GM12878 (cell line): ENCODE measurements around the gene NOP14. TPM values are rescaled to one million over a fixed set of nuclear protein-coding genes. Genes with fewer than 3 reads are reported as not detected.

ENCODE experiments used
- BACH1 ChIP-seq: fragments of 450-650 bp; IDR thresholded peaks from 2 replicates; pipeline ENCODE4 v1.6.1; 2017; ENCODE audit warnings: mild to moderate bottlenecking, borderline replicate concordance
- STAT3 ChIP-seq: IDR thresholded peaks from 2 replicates; pipeline ENCODE4 v1.6.1; 2011; ENCODE audit warnings: low read depth, low read length, improper control_type of control experiment
- ZSCAN29 ChIP-seq: fragments of 450-650 bp; IDR thresholded peaks from 2 replicates; pipeline ENCODE4 v1.6.1; 2017; ENCODE audit warnings: mild to moderate bottlenecking, moderate library complexity
- polyA plus RNA-seq, 11 experiments: library from polyadenylated mRNA; depleted of rRNA in 4 of 11; unstranded in 6 of 11; stranded (reverse) in 5 of 11; fragments of >200 nt; fragmentation: Nextera tagmentation in 4 of 11; fragmentation: Illumina TruSeq in 1 of 11; extraction: Ambion mirVana in 4 of 11; extraction: Trizol in 1 of 11; gene quantifications; 1 replicate in 1 of 11; 2 replicates in 10 of 11; pipeline versions ENCODE4 v1.2.1 to v1.2.3, GENCODE V29; 2011 to 2016; ENCODE audit warnings: inconsistent platforms in 2 of 11, missing spikeins in 2 of 11, low read depth in 1 of 11
- total RNA-seq, 4 experiments: library from RNA; depleted of rRNA in 3 of 4; stranded (reverse); fragments of >200 nt in 3 of 4; fragmentation: Illumina TruSeq in 1 of 4; extraction: Trizol in 1 of 4; gene quantifications; 2 replicates each; pipeline versions ENCODE4 v1.2.1 to v1.2.3, GENCODE V29; 2013 to 2021
- TF ChIP-seq, protein P1 (sequence below): IDR thresholded peaks from 2 replicates; pipeline ENCODE4 v1.6.1; 2011; ENCODE audit warnings: borderline replicate concordance, low read depth, mild to moderate bottlenecking, moderate library complexity, low read length; ENCODE audit not compliant: insufficient read depth, poor library complexity, severe bottlenecking

The NOP14 gene
- total and polyA plus RNA-seq, 10 of the 15 experiments (the other 5 are each of a cell fraction or from before 2014, with no cell fraction given), result 13.8 to 80.6 (median 49.7) TPM

DNA sequence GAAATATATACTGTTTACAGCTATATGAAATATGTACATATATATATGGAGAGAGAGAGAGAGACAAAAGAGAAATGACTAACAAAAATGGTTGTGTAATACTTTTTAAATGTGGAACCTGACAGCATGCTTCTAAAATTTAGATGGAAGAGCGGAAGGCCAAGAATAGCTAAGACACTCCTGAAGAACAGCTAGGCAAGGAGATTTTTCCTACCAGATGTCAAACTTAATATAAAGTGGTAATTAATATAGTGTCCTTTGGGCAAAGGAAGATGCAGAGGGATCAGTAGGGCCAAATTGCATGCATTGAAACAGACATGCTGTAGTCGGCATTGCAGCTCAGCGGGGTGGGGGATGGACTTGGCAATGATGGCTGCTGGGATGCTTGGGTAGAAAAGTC lies 74.3 kb downstream of the NOP14 start (continued):
- TF ChIP-seq, protein P1, sequence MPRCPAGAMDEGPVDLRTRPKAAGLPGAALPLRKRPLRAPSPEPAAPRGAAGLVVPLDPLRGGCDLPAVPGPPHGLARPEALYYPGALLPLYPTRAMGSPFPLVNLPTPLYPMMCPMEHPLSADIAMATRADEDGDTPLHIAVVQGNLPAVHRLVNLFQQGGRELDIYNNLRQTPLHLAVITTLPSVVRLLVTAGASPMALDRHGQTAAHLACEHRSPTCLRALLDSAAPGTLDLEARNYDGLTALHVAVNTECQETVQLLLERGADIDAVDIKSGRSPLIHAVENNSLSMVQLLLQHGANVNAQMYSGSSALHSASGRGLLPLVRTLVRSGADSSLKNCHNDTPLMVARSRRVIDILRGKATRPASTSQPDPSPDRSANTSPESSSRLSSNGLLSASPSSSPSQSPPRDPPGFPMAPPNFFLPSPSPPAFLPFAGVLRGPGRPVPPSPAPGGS, result no peak
- no peak for TF ChIP-seq ZSCAN29
- no peak for TF ChIP-seq BACH1
- no peak for TF ChIP-seq STAT3
- TF ChIP-seq, all 136 proteins: peak for 0

Other genes starting within 250 kb of the NOP14 start
- gene TNIP2, start 207.1 kb downstream of the NOP14 start, total RNA-seq (2014; rRNA removed), result 55.0 and 59.8 TPM in 2 replicates
- 29.1 and 29.8 TPM in 2 replicates for gene TNIP2, start 207.1 kb downstream of the NOP14 start, total RNA-seq (2014; rRNA removed; fragmentation: Illumina TruSeq; extraction: Trizol)
- 62.9 and 64.8 TPM in 2 replicates for gene TNIP2, start 207.1 kb downstream of the NOP14 start, total RNA-seq (2021)
- 27.9 and 42.0 TPM in 2 replicates for gene TNIP2, start 207.1 kb downstream of the NOP14 start, polyA plus RNA-seq (2011; rRNA removed)
- 7.1 and 21.4 TPM in 2 replicates for gene TNIP2, start 207.1 kb downstream of the NOP14 start, polyA plus RNA-seq (2014; fragmentation: Illumina TruSeq; extraction: Trizol)
- 1 to 10 TPM; 1.4 to 3.4 TPM for gene TNIP2, start 207.1 kb downstream of the NOP14 start, polyA plus RNA-seq (2014; fragmentation: Nextera tagmentation; extraction: Ambion mirVana)
- 64.9 and 68.5 TPM in 2 replicates for gene TNIP2, start 207.1 kb downstream of the NOP14 start, polyA plus RNA-seq (2014; rRNA removed)
- 10 to 100 TPM; 49.1 to 59.0 TPM for gene TNIP2, start 207.1 kb downstream of the NOP14 start, polyA plus RNA-seq (2016; fragmentation: Nextera tagmentation; extraction: Ambion mirVana)
- gene SH3BP2, start 170.3 kb downstream of the NOP14 start, total RNA-seq (2014; rRNA removed), result 35.5 and 40.9 TPM in 2 replicates
- 17.5 and 19.0 TPM in 2 replicates for gene SH3BP2, start 170.3 kb downstream of the NOP14 start, total RNA-seq (2014; rRNA removed; fragmentation: Illumina TruSeq; extraction: Trizol)
- gene SH3BP2, start 170.3 kb downstream of the NOP14 start, total RNA-seq (2021), result 51.1 and 61.8 TPM in 2 replicates
- 18.0 and 37.1 TPM in 2 replicates for gene SH3BP2, start 170.3 kb downstream of the NOP14 start, polyA plus RNA-seq (2011; rRNA removed)
- gene SH3BP2, start 170.3 kb downstream of the NOP14 start, polyA plus RNA-seq (2014; fragmentation: Illumina TruSeq; extraction: Trizol), result 7.8 and 18.3 TPM in 2 replicates
- 1 to 10 TPM; 1.1 TPM for gene SH3BP2, start 170.3 kb downstream of the NOP14 start, polyA plus RNA-seq (2014; fragmentation: Nextera tagmentation; extraction: Ambion mirVana)
- 54.7 and 57.8 TPM in 2 replicates for gene SH3BP2, start 170.3 kb downstream of the NOP14 start, polyA plus RNA-seq (2014; rRNA removed)
- 10 to 100 TPM; 23.0 to 24.8 TPM for gene SH3BP2, start 170.3 kb downstream of the NOP14 start, polyA plus RNA-seq (2016; fragmentation: Nextera tagmentation; extraction: Ambion mirVana)
- gene ADD1, start 119.6 kb downstream of the NOP14 start, total RNA-seq (2014; rRNA removed), result 128 and 136 TPM in 2 replicates
- 65.6 and 70.1 TPM in 2 replicates for gene ADD1, start 119.6 kb downstream of the NOP14 start, total RNA-seq (2014; rRNA removed; fragmentation: Illumina TruSeq; extraction: Trizol)
- 182 and 183 TPM in 2 replicates for gene ADD1, start 119.6 kb downstream of the NOP14 start, total RNA-seq (2021)
- 75.4 and 93.5 TPM in 2 replicates for gene ADD1, start 119.6 kb downstream of the NOP14 start, polyA plus RNA-seq (2011; rRNA removed)
- 97.2 and 107 TPM in 2 replicates for gene ADD1, start 119.6 kb downstream of the NOP14 start, polyA plus RNA-seq (2014; fragmentation: Illumina TruSeq; extraction: Trizol)
- gene ADD1, start 119.6 kb downstream of the NOP14 start, polyA plus RNA-seq (2014; fragmentation: Nextera tagmentation; extraction: Ambion mirVana), result 10 to 100 TPM; 21.6 to 50.2 TPM
- gene ADD1, start 119.6 kb downstream of the NOP14 start, polyA plus RNA-seq (2014; rRNA removed), result 113 and 126 TPM in 2 replicates
- 100 to 1,000 TPM; 113 to 116 TPM for gene ADD1, start 119.6 kb downstream of the NOP14 start, polyA plus RNA-seq (2016; fragmentation: Nextera tagmentation; extraction: Ambion mirVana)
- gene GRK4, start 165 bp upstream of the NOP14 start, total RNA-seq (2014; rRNA removed), result 2.3 and 2.5 TPM in 2 replicates
- 2.4 and 2.9 TPM in 2 replicates for gene GRK4, start 165 bp upstream of the NOP14 start, total RNA-seq (2014; rRNA removed; fragmentation: Illumina TruSeq; extraction: Trizol)
- gene GRK4, start 165 bp upstream of the NOP14 start, total RNA-seq (2021), result 3.0 and 3.6 TPM in 2 replicates
- 1.3 and 1.5 TPM in 2 replicates for gene GRK4, start 165 bp upstream of the NOP14 start, polyA plus RNA-seq (2011; rRNA removed)
- 2.3 TPM in 2 replicates for gene GRK4, start 165 bp upstream of the NOP14 start, polyA plus RNA-seq (2014; fragmentation: Illumina TruSeq; extraction: Trizol)
- 1 to 10 TPM; 1.1 to 1.6 TPM for gene GRK4, start 165 bp upstream of the NOP14 start, polyA plus RNA-seq (2014; fragmentation: Nextera tagmentation; extraction: Ambion mirVana)
- 2.9 and 3.0 TPM in 2 replicates for gene GRK4, start 165 bp upstream of the NOP14 start, polyA plus RNA-seq (2014; rRNA removed)
- 1 to 10 TPM; 3.4 to 4.0 TPM for gene GRK4, start 165 bp upstream of the NOP14 start, polyA plus RNA-seq (2016; fragmentation: Nextera tagmentation; extraction: Ambion mirVana)
- gene HTT-AS, start 111.1 kb upstream of the NOP14 start, total RNA-seq (2014; rRNA removed), result not detected in 2 replicates
- gene HTT-AS, start 111.1 kb upstream of the NOP14 start, total RNA-seq (2014; rRNA removed; fragmentation: Illumina TruSeq; extraction: Trizol), result not detected in 2 replicates
- not detected in 2 replicates for gene HTT-AS, start 111.1 kb upstream of the NOP14 start, total RNA-seq (2021)
- gene HTT-AS, start 111.1 kb upstream of the NOP14 start, polyA plus RNA-seq (2011; rRNA removed), result not detected in 2 replicates
- gene HTT-AS, start 111.1 kb upstream of the NOP14 start, polyA plus RNA-seq (2014; fragmentation: Illumina TruSeq; extraction: Trizol), result not detected in 2 replicates
- not detected for gene HTT-AS, start 111.1 kb upstream of the NOP14 start, polyA plus RNA-seq (2014; fragmentation: Nextera tagmentation; extraction: Ambion mirVana)
- not detected in 2 replicates for gene HTT-AS, start 111.1 kb upstream of the NOP14 start, polyA plus RNA-seq (2014; rRNA removed)
- gene HTT-AS, start 111.1 kb upstream of the NOP14 start, polyA plus RNA-seq (2016; fragmentation: Nextera tagmentation; extraction: Ambion mirVana), result not detected
- gene HTT, start 111.3 kb upstream of the NOP14 start, total RNA-seq (2014; rRNA removed), result 46.5 and 47.3 TPM in 2 replicates
- gene HTT, start 111.3 kb upstream of the NOP14 start, total RNA-seq (2014; rRNA removed; fragmentation: Illumina TruSeq; extraction: Trizol), result 61.4 and 62.0 TPM in 2 replicates
- 108 and 112 TPM in 2 replicates for gene HTT, start 111.3 kb upstream of the NOP14 start, total RNA-seq (2021)
- gene HTT, start 111.3 kb upstream of the NOP14 start, polyA plus RNA-seq (2011; rRNA removed), result 37.7 and 37.9 TPM in 2 replicates
- 113 and 203 TPM in 2 replicates for gene HTT, start 111.3 kb upstream of the NOP14 start, polyA plus RNA-seq (2014; fragmentation: Illumina TruSeq; extraction: Trizol)
- 1 to 10 TPM; 3.3 to 3.6 TPM for gene HTT, start 111.3 kb upstream of the NOP14 start, polyA plus RNA-seq (2014; fragmentation: Nextera tagmentation; extraction: Ambion mirVana)
- gene HTT, start 111.3 kb upstream of the NOP14 start, polyA plus RNA-seq (2014; rRNA removed), result 51.0 and 55.2 TPM in 2 replicates
- gene HTT, start 111.3 kb upstream of the NOP14 start, polyA plus RNA-seq (2016; fragmentation: Nextera tagmentation; extraction: Ambion mirVana), result 10 to 100 TPM; 19.4 to 39.2 TPM